NOMO-1 treated with DMSO at 0.1 percent for 48 hours (cell line): ENCODE measurements around the gene PLA2G15.

Source experiments
- DNase-seq: peaks from one replicate; lab custom pipeline; 2025; ENCODE audit not compliant: unreplicated experiment; lab: John Stamatoyannopoulos, UW

Gene PLA2G15

GRCh38 chr16:68244903-68245853, at the start of gene PLA2G15:
Gene PLA2G15 (plus strand): TSS chr16:68245373. CDS start chr16:68245427, 54 bp downstream.
- DNase-seq, result peak; percentile 82

- DNase-seq, result no peak
Measured at GRCh38 chr16:68197250-68197649, 47.9 kb upstream of the PLA2G15 start.

GRCh38 chr16:68200088-68200783, 44.9 kb upstream of the PLA2G15 start:
- DNase-seq, result no peak

- DNase-seq, result no peak
Measured at GRCh38 chr16:68202091-68202519, 43.1 kb upstream of the PLA2G15 start.

- DNase-seq, result no peak
Measured at GRCh38 chr16:68206245-68206644, 38.9 kb upstream of the PLA2G15 start.

- DNase-seq, result no peak
Measured at GRCh38 chr16:68214726-68215125, 30.4 kb upstream of the PLA2G15 start.

- DNase-seq, result no peak
Measured at GRCh38 chr16:68215302-68215701, 29.9 kb upstream of the PLA2G15 start.

- DNase-seq, result no peak
Measured at GRCh38 chr16:68216240-68216639, 28.9 kb upstream of the PLA2G15 start.

- no peak for DNase-seq
Measured at GRCh38 chr16:68217506-68217905, 27.7 kb upstream of the PLA2G15 start.

GRCh38 chr16:68219725-68220351, 25.3 kb upstream of the PLA2G15 start:
- no peak for DNase-seq

GRCh38 chr16:68223072-68223471, 22.1 kb upstream of the PLA2G15 start:
- DNase-seq, result no peak

GRCh38 chr16:68226116-68226515, 19.1 kb upstream of the PLA2G15 start:
- DNase-seq, result no peak

GRCh38 chr16:68227183-68227793, 17.9 kb upstream of the PLA2G15 start:
- DNase-seq, result no peak

GRCh38 chr16:68227850-68228553, 17.2 kb upstream of the PLA2G15 start:
- no peak for DNase-seq

GRCh38 chr16:68228652-68229051, 16.5 kb upstream of the PLA2G15 start:
- no peak for DNase-seq

GRCh38 chr16:68229431-68230175, 15.6 kb upstream of the PLA2G15 start:
- peak; percentile 33 for DNase-seq

GRCh38 chr16:68230176-68230571, 15.0 kb upstream of the PLA2G15 start:
- no peak for DNase-seq

- DNase-seq, result no peak
Measured at GRCh38 chr16:68230956-68231355, 14.2 kb upstream of the PLA2G15 start.

GRCh38 chr16:68231384-68232136, 13.6 kb upstream of the PLA2G15 start:
- DNase-seq, result no peak
